HFFc6 (cell line): ENCODE data around the gene ZMYND10. TPM values are rescaled to one million over a fixed set of nuclear protein-coding genes. Genes with fewer than 3 reads are reported as not detected.

ENCODE experiments used
- DNase-seq: peaks from one replicate; pipeline ENCODE4 v3.0.0-alpha.2; 2018
- H3K27ac Mint-ChIP-seq: 2 replicates; pipeline ENCODE4 v1.8.0; 2020; ENCODE audit warnings: mild to moderate bottlenecking, mixed read lengths
- H3K27me3 Mint-ChIP-seq: 2 replicates; pipeline ENCODE4 v1.8.0; 2021; ENCODE audit warnings: mild to moderate bottlenecking, moderate library complexity, mixed read lengths; ENCODE audit not compliant: insufficient read depth
- H3K36me3 Mint-ChIP-seq: 2 replicates; pipeline ENCODE4 v1.8.0; 2021; ENCODE audit warnings: low read depth, mixed read lengths
- H3K4me1 Mint-ChIP-seq: 2 replicates; pipeline ENCODE4 v1.8.0; 2020; ENCODE audit warnings: low read depth, mixed read lengths
- H3K4me3 Mint-ChIP-seq: 2 replicates; pipeline ENCODE4 v1.8.0; 2020; ENCODE audit warnings: mild to moderate bottlenecking, moderate library complexity, mixed read lengths
- H3K9me3 Mint-ChIP-seq: 2 replicates; pipeline ENCODE4 v1.8.0; 2020; ENCODE audit warnings: mild to moderate bottlenecking, mixed read lengths
- total RNA-seq, 6 experiments: library from RNA; stranded (reverse); fragmentation: NEBNext Ultra II Directional; extraction: Animal tissue kit (Norgen Biotek cat#: 25700); gene quantifications; 2 replicates in 1 of 6; 3 replicates in 5 of 6; pipeline ENCODE4 v1.2.3, GENCODE V29; 2021
- TF ChIP-seq, protein P1 (sequence below): fragments of 200-600 bp; sonication (generic); IDR thresholded peaks from 2 replicates; pipeline ENCODE4 v1.5.0; 2021; ENCODE audit warnings: antibody characterized with exemption, mild to moderate bottlenecking

The ZMYND10 gene
- total RNA-seq, 6 experiments from 2014 or later: 0.78 to 1.3 (median 0.83) TPM; not detected in 1

DNA sequence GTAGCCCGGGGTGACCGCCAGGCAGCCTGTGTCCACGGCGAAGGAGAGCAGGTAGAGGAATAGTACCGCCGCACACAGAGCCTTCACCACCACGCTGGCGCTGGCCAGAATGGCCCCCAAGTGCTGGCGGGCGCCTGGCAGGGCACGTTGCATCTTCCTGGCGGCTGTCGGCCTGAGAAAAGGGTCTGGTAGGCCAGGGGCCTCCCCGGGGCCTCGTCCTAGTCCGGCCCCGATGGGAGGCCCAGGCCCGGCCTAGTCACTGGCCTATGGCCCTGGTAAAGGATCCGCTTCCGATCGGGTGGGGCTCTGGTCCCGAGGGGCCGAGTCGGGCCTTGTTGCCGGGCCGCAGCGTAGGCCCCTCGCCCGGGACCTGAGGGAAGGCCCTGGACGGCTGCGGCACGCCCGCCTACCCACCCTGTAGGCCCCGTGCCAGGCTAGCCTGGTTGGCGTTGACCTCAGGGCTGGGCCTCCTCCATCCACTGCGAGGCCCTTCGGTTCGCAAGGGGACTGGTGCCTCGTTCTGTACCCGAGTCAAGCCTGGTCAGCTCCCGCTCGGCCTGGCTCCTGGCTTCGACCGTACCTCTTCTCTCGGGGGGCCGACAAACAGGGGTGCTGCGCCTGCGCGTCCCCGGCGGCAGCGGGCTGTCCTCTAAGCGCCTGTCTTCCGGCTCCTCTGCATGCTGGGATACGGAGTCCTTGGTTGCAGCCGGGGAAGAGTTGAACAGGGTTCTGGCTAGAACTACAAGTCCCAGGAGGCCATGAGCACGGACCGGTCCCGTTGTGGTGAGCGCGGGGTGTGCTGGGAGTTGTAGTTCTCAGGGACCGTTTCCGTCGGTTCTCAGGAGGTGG lies 13.6 kb upstream of the ZMYND10 start, which contains the start of gene TMEM115:
TSS of gene TMEM115 (minus strand) at position 611 of the 849 bp plus-strand sequence. CDS start at position 153, 458 bp downstream.
- Mint-ChIP-seq H3K27me3 (peaks cover 3% of the 10 kb centered on the region; the same call in 1 of the 2 replicates), H3K4me3 (peak within 1 kb of the TSS; percentile 97), H3K4me1 (peaks cover 33% of the 10 kb centered on the region), H3K36me3 (peaks cover 23% of the 10 kb centered on the region), H3K9me3 (no peaks in the 10 kb centered on the region), H3K27ac (peak within 1 kb of the TSS; percentile 91)
- DNase-seq: peak; percentile 99
- TF ChIP-seq, protein P1, sequence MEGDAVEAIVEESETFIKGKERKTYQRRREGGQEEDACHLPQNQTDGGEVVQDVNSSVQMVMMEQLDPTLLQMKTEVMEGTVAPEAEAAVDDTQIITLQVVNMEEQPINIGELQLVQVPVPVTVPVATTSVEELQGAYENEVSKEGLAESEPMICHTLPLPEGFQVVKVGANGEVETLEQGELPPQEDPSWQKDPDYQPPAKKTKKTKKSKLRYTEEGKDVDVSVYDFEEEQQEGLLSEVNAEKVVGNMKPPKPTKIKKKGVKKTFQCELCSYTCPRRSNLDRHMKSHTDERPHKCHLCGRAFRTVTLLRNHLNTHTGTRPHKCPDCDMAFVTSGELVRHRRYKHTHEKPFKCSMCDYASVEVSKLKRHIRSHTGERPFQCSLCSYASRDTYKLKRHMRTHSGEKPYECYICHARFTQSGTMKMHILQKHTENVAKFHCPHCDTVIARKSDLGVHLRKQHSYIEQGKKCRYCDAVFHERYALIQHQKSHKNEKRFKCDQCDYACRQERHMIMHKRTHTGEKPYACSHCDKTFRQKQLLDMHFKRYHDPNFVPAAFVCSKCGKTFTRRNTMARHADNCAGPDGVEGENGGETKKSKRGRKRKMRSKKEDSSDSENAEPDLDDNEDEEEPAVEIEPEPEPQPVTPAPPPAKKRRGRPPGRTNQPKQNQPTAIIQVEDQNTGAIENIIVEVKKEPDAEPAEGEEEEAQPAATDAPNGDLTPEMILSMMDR: no peak

DNA sequence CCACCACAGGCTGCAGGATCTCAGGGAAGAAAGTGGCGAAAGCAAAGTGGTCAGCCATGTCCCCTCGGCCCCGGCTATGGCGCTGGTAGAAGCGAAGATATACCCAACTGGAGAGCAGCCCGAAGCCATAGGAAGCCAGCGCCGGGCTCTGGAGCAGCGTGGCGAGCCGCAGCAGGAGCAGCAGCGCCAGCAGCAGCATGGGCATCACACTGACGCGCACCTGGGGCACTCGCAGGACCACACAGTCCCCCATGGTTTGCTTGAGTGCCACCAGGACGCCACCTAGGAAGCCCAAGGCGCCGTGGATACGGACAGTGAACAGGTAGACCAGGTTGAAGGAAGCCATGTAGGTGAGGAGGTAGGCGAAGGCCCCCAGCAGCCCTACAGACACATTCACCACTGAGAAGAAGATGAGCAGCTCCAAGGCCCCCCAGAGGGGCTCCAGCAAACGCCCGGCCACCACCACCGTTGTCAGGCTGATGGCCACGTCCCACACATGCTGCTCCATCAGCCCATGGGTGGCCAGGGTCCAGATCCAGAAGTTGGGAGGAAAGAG lies 12.9 kb upstream of the ZMYND10 start:
- Mint-ChIP-seq H3K27me3 (peaks cover 3% of the 10 kb centered on the region; the same call in 1 of the 2 replicates), H3K36me3 (peaks cover 24% of the 10 kb centered on the region), H3K9me3 (no peaks in the 10 kb centered on the region), H3K4me3 (peak overlapping the region; percentile 97), H3K4me1 (peaks cover 33% of the 10 kb centered on the region), H3K27ac (peak overlapping the region; percentile 81)
- TF ChIP-seq, protein P1: no peak
- DNase-seq: no peak

DNA sequence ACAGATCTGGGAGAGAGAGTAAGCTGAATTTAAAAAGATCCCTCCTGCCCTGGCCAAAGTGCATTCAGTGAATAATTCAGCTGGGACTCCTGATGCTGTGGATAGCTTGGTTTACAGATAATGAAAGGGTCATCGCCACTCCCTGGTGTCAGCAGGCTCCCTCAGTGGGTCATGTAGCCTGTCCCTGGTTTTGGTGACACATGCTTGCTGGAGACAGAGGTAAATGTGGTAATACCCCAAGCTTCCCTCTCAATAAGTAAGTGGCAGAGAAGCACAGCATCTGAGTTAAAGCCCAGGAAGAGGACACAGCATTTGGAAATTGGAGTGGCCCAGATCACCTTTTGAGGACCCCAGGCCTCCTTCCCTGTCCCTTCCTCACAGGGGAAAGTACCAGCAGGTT lies 11.9 kb upstream of the ZMYND10 start:
- TF ChIP-seq, protein P1: no peak
- peak overlapping the region; percentile 97 for H3K4me3 Mint-ChIP-seq
- DNase-seq: no peak
- peaks cover 24% of the 10 kb centered on the region for H3K36me3 Mint-ChIP-seq
- H3K4me1 Mint-ChIP-seq: peaks cover 37% of the 10 kb centered on the region
- H3K27ac Mint-ChIP-seq: peak overlapping the region; percentile 13; the same call in 1 of the 2 replicates
- H3K27me3 Mint-ChIP-seq: peaks cover 3% of the 10 kb centered on the region; the same call in 1 of the 2 replicates
- H3K9me3 Mint-ChIP-seq: no peaks in the 10 kb centered on the region

DNA sequence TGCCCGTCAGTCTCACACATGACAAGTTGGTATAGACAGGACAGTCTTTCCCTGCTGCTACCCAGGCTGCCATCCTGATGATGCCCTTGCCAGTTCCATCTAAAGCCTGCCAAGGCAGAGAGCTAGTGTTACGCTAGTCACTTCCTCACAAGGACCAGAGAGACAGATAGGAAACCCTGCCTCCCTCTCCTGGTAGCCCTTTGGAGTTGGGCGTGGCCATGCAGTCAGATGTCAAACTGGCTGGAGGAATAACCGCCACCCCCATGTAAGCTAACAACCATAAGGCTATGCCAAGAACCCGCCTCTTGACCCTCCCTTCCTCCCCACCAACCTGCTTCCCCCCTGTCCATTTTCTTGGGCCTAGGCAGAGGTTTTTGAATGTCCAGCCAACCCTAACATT lies 11.0 kb upstream of the ZMYND10 start:
- peak overlapping the region; percentile 97 for H3K4me3 Mint-ChIP-seq
- peaks cover 24% of the 10 kb centered on the region for H3K36me3 Mint-ChIP-seq
- TF ChIP-seq, protein P1: no peak
- H3K9me3 Mint-ChIP-seq: no peaks in the 10 kb centered on the region
- H3K4me1 Mint-ChIP-seq: peaks cover 40% of the 10 kb centered on the region
- DNase-seq: no peak
- H3K27me3 Mint-ChIP-seq: peaks cover 3% of the 10 kb centered on the region; the same call in 1 of the 2 replicates
- H3K27ac Mint-ChIP-seq: no peak overlapping the region

DNA sequence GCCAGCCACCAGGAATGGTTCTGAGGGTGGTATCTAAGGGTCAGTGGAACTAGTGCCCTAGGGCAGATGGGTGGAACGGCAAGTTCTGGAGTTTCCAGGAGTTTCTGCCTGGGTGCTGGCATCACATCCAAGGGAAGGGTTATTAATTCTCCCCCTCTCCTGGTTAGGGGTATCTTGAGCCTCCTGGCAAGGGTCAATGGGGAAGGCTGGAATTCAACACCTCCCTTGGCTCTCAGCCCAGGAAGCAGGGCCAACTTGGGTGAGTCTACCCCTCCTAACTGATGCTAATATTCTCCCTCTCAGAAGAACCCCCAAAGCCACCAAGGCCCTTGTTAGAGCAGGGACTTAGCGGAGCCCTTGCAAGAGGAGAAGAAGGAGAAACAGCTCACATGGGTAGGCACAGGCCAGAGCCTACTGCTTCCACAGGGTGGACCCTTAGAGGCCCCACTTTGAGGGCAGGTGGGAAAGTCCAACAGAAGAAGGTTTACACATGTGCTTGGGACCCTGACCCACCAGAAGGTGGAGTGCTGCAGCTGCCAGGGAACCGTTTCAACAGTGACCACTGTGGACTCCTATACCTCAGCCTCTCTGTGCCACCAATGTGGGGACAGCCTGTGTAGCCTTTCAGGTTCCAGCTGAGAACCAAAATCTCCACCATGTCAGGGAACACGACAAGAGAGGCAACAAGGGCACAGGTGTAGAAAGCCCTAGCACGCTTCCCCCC lies 10.5 kb upstream of the ZMYND10 start:
- Mint-ChIP-seq H3K36me3 (peaks cover 24% of the 10 kb centered on the region), H3K9me3 (no peaks in the 10 kb centered on the region), H3K4me3 (peak overlapping the region; percentile 97), H3K4me1 (peaks cover 45% of the 10 kb centered on the region), H3K27me3 (peaks cover 3% of the 10 kb centered on the region; the same call in 1 of the 2 replicates), H3K27ac (no peak overlapping the region)
- DNase-seq: no peak
- TF ChIP-seq, protein P1: peak; percentile 32; the same call in 1 of the 2 replicates
